Keratinocyte (primary cell): ENCODE data around the gene MED12. TPM values are rescaled to one million over a fixed set of nuclear protein-coding genes. Genes with fewer than 3 reads are reported as not detected.
"Not testable (repeated sequence)": the region's sequence is repeated elsewhere in the genome, so short reads cannot be mapped to it uniquely, and the experiment has no call there.

Experiments used
- DNase-seq: peaks from one replicate; pipeline ENCODE4 v3.0.0-alpha.2; 2011; ENCODE audit warnings: low read depth, missing footprints, low spot score
- FAIRE-seq: peaks from 2 replicates; lab custom pipeline; 2011; peaks lifted over from hg19 to GRCh38; lab: Jason Lieb, UNC
- H2AFZ ChIP-seq: 2 replicates; pipeline ENCODE4 v1.6.0; 2012; ENCODE audit warnings: low read length, control low read depth, inconsistent platforms; ENCODE audit not compliant: control insufficient read depth
- H3K27ac ChIP-seq: 2 replicates; pipeline ENCODE4 v1.5.1; 2011; ENCODE audit warnings: low read length; ENCODE audit not compliant: control insufficient read depth, insufficient read depth
- H3K27me3 ChIP-seq: 3 replicates; pipeline ENCODE4 v1.6.0; 2011; ENCODE audit warnings: low read length; ENCODE audit not compliant: control insufficient read depth, insufficient read depth; ENCODE audit errors: extremely low read depth
- H3K36me3 ChIP-seq, 2 experiments: 2 replicates in 1 of 2; 3 replicates in 1 of 2; pipeline ENCODE4 v1.5.1; 2011; ENCODE audit warnings: low read length in 2 of 2, mild to moderate bottlenecking in 1 of 2; ENCODE audit not compliant: control insufficient read depth in 2 of 2, insufficient read depth in 2 of 2; ENCODE audit errors: extremely low read depth in 1 of 2
- H3K4me1 ChIP-seq: 3 replicates; pipeline ENCODE4 v1.5.1; 2011; ENCODE audit warnings: low read length; ENCODE audit not compliant: control insufficient read depth, insufficient read depth; ENCODE audit errors: extremely low read depth
- H3K4me2 ChIP-seq: 3 replicates; pipeline ENCODE4 v1.6.0; 2011; ENCODE audit warnings: low read depth, low read length; ENCODE audit not compliant: control insufficient read depth, insufficient read depth; ENCODE audit errors: extremely low read depth
- H3K4me3 ChIP-seq, 3 experiments: fragments of 200-600 bp in 1 of 3; sonication (generic) in 1 of 3; 2 replicates in 2 of 3; 3 replicates in 1 of 3; pipeline ENCODE4 v1.5.1; 2011 to 2016; ENCODE audit warnings: low read length in 3 of 3, mild to moderate bottlenecking in 3 of 3, control low read depth in 2 of 3, inconsistent platforms in 1 of 3, low read depth in 1 of 3, mixed read lengths in 1 of 3, mixed run types in 1 of 3, moderate library complexity in 1 of 3; ENCODE audit not compliant: control insufficient read depth in 2 of 3, insufficient read depth in 2 of 3; ENCODE audit errors: extremely low read depth in 1 of 3
- H3K79me2 ChIP-seq: 2 replicates; pipeline ENCODE4 v1.6.0; 2012; ENCODE audit warnings: low read length; ENCODE audit not compliant: control insufficient read depth, insufficient read depth
- H3K9ac ChIP-seq: 3 replicates; pipeline ENCODE4 v1.6.0; 2011; ENCODE audit warnings: low read length; ENCODE audit not compliant: control insufficient read depth, insufficient read depth; ENCODE audit errors: extremely low read depth
- H3K9me1 ChIP-seq: 3 replicates; pipeline ENCODE4 v1.6.0; 2011; ENCODE audit warnings: low read length; ENCODE audit not compliant: control insufficient read depth, insufficient read depth; ENCODE audit errors: extremely low read depth
- H3K9me3 ChIP-seq: 2 replicates; pipeline ENCODE4 v1.5.1; 2012; ENCODE audit warnings: low read depth, low read length; ENCODE audit not compliant: control insufficient read depth
- H4K20me1 ChIP-seq: 3 replicates; pipeline ENCODE4 v1.6.0; 2011; ENCODE audit warnings: low read length; ENCODE audit not compliant: control insufficient read depth, insufficient read depth; ENCODE audit errors: extremely low read depth
- CTCF ChIP-seq, 3 experiments: IDR thresholded peaks in 1 of 3; conservative IDR thresholded peaks in 1 of 3; optimal IDR thresholded peaks in 1 of 3; 2 replicates in 2 of 3; 3 replicates in 1 of 3; pipeline versions ENCODE3 to v1.5.1; 2011; ENCODE audit warnings: low read length in 3 of 3, mild to moderate bottlenecking in 3 of 3, moderate library complexity in 2 of 3, control low read depth in 1 of 3, inconsistent platforms in 1 of 3; ENCODE audit not compliant: insufficient read depth in 2 of 3; ENCODE audit errors: extremely low read depth in 1 of 3
- EZH2 ChIP-seq: IDR thresholded peaks from one replicate; pipeline ENCODE4 v1.6.1; 2012; ENCODE audit warnings: inconsistent platforms, mild to moderate bottlenecking, low read length, moderate library complexity
- dilution Hi-C: fragments of 300-500 bp; cut with MboI; formaldehyde crosslinking; loops from one replicate; pipeline ENCODE4 v1.7.0; 2020; ENCODE audit warnings: low sequenced_read_pairs; ENCODE audit not compliant: extremely low pct_ligation_motif_present
- polyA plus RNA-seq, 5 experiments: library from polyadenylated mRNA; depleted of rRNA in 3 of 5; stranded (reverse) in 3 of 5; stranded (forward) in 1 of 5; unstranded in 1 of 5; fragments of >200 nt; gene quantifications; 1 replicate in 1 of 5; 2 replicates in 3 of 5; 3 replicates in 1 of 5; pipeline versions ENCODE4 v1.2.1 to v1.2.3, GENCODE V29; 2011 to 2012; ENCODE audit warnings: missing spikeins in 2 of 5, low read depth in 1 of 5, low replicate concordance in 1 of 5

Gene MED12
- polyA plus RNA-seq, 1 donor (not counting 4 experiments of a cell fraction or from before 2014, with no cell fraction given): 4.2 TPM

- H3K79me2 ChIP-seq: no peaks in the 10 kb centered on the region
- no peak for FAIRE-seq
- H2AFZ ChIP-seq: no peak overlapping the region
- H3K27ac ChIP-seq: no peak overlapping the region
- no peaks in the 10 kb centered on the region for H3K4me1 ChIP-seq
- no peak for DNase-seq
- H3K4me3 ChIP-seq: no peak overlapping the region
- H3K27me3 ChIP-seq: no peaks in the 10 kb centered on the region
- no peaks in the 10 kb centered on the region for H3K9me3 ChIP-seq
- no peaks in the 10 kb centered on the region for H3K9me1 ChIP-seq
- H3K36me3 ChIP-seq: no peaks in the 10 kb centered on the region
- no peak overlapping the region for H3K9ac ChIP-seq
- dilution Hi-C loops: no loop called here
- H4K20me1 ChIP-seq: no peaks in the 10 kb centered on the region
- no peak for TF ChIP-seq EZH2
- TF ChIP-seq CTCF (optimal IDR thresholded peaks at IDR 0.05 in 1 of 3, IDR thresholded peaks at IDR 0.05 in 1 of 3, conservative IDR thresholded peaks at IDR 0.05 in 1 of 3; ENCODE audit: extremely low read depth in 1 of 3, insufficient read depth in 2 of 3, low read length in 3 of 3): peak; percentile 67 to 74 (median 67)
- H3K4me2 ChIP-seq: no peak overlapping the region
Observed at GRCh38 chrX:71178908-71179307, 60.5 kb downstream of the MED12 start.

GRCh38 chrX:71180579-71181265 lies 62.3 kb downstream of the MED12 start:
- DNase-seq, H3K36me3 ChIP-seq, H4K20me1 ChIP-seq, dilution Hi-C loops, H2AFZ ChIP-seq, H3K9ac ChIP-seq, FAIRE-seq, H3K4me1 ChIP-seq, H3K27me3 ChIP-seq, H3K4me2 ChIP-seq, H3K9me3 ChIP-seq, H3K4me3 ChIP-seq, H3K9me1 ChIP-seq, H3K27ac ChIP-seq, H3K79me2 ChIP-seq: not testable (repeated sequence)

- Histone ChIP-seq H4K20me1 (no peaks in the 10 kb centered on the region), H3K9ac (peak overlapping the region; percentile 64), H3K4me1 (no peaks in the 10 kb centered on the region), H2AFZ (peak overlapping the region; percentile 22), H3K27me3 (no peaks in the 10 kb centered on the region), H3K4me2 (peak overlapping the region; percentile 73), H3K36me3 (no peaks in the 10 kb centered on the region), H3K9me3 (no peaks in the 10 kb centered on the region), H3K4me3 (peak overlapping the region; percentile 39 to 69 (median 54)), H3K9me1 (no peaks in the 10 kb centered on the region), H3K79me2 (no peaks in the 10 kb centered on the region), H3K27ac (peak overlapping the region; percentile 66)
- FAIRE-seq: no peak
- no peak for DNase-seq
- TF ChIP-seq CTCF (optimal IDR thresholded peaks at IDR 0.05 in 1 of 3, IDR thresholded peaks at IDR 0.05 in 1 of 3, conservative IDR thresholded peaks at IDR 0.05 in 1 of 3; ENCODE audit: extremely low read depth in 1 of 3, insufficient read depth in 2 of 3, low read length in 3 of 3) (no peak), EZH2 (no peak)
- dilution Hi-C loops: no loop called here
Observed at GRCh38 chrX:71181558-71181909, 63.1 kb downstream of the MED12 start.
